AG04450 (cell line): ENCODE results near the gene TIMP1. TPM values are rescaled to one million over a fixed set of nuclear protein-coding genes. Genes with fewer than 3 reads are reported as not detected.
A peak's percentile ranks its signal among the peaks of the same experiment; 100 is the strongest.

Experiments used
- CTCF ChIA-PET: fragments of 300-600, 350-600 bp; formaldehyde crosslinking; extraction: SDS; loops from one replicate; lab custom pipeline; 2022; ENCODE audit warnings: antibody characterized with exemption, inconsistent platforms; lab: Charles Lee
- POLR2A ChIA-PET: fragments of 350-600 bp; formaldehyde crosslinking; extraction: SDS; loops from one replicate; lab custom pipeline; 2021; ENCODE audit warnings: antibody characterized with exemption, inconsistent platforms; lab: Yijun Ruan, JAX
- DNase-seq: peaks from one replicate; pipeline ENCODE4 v3.0.0-alpha.2; 2011; ENCODE audit warnings: low read depth, low spot score
- H3K27ac ChIP-seq: one replicate; pipeline ENCODE4 v1.5.1; 2012; ENCODE audit warnings: low read depth, low read length, control low read depth
- H3K27me3 ChIP-seq: one replicate; pipeline ENCODE4 v1.6.0; 2012; ENCODE audit warnings: low read length; ENCODE audit not compliant: control insufficient read depth, insufficient read depth
- H3K4me3 ChIP-seq: 2 replicates; pipeline ENCODE4 v1.5.1; 2011; ENCODE audit warnings: mild to moderate bottlenecking, low read depth, low read length, control low read depth
- H3K9me3 ChIP-seq: 2 replicates; pipeline ENCODE4 v1.5.1; 2012; ENCODE audit warnings: low read length; ENCODE audit not compliant: control insufficient read depth, insufficient read depth
- polyA plus RNA-seq: library from polyadenylated mRNA; depleted of rRNA; stranded (reverse); fragments of >200 nt; gene quantifications from 2 replicates; pipeline ENCODE4 v1.2.3, GENCODE V29; 2011
- TF ChIP-seq, protein P1 (sequence below): IDR thresholded peaks from 2 replicates; pipeline ENCODE4 v1.5.1; 2011; ENCODE audit warnings: low read depth, low read length, control low read depth, inconsistent platforms

The TIMP1 gene
- polyA plus RNA-seq, 1 experiment = 1,256 TPM

DNA sequence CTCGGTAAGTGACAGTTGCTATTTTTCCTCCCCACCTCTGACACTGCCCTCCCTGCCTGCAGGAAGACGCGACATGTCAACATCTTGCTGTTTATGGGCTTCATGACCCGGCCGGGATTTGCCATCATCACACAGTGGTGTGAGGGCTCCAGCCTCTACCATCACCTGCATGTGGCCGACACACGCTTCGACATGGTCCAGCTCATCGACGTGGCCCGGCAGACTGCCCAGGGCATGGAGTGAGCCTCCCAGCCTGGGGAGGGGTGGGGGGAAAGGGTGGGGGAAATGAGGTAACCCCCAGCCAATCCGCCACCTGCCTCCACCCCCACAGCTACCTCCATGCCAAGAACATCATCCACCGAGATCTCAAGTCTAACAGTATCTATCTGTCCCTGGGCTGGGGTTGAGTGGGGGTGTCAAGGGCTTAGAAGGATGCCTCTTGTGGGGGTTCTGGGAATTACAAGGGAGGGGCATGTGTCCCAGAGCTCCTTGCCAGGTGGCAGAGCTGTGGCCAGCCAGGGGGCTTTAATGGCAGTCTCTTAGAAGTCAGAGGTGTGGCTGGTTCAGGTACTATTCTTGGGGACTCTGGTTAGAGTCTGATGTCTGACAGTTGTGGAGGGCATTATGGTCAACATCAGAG is 13.5 kb upstream of the TIMP1 start:
- no peak for DNase-seq
- POLR2A ChIA-PET = no interaction called here
- CTCF ChIA-PET = no interaction called here
- Histone ChIP-seq H3K9me3 (no peaks in the 10 kb centered on the region), H3K27me3 (no peaks in the 10 kb centered on the region), H3K27ac (no peak overlapping the region), H3K4me3 (no peak overlapping the region)
- TF ChIP-seq, protein P1, sequence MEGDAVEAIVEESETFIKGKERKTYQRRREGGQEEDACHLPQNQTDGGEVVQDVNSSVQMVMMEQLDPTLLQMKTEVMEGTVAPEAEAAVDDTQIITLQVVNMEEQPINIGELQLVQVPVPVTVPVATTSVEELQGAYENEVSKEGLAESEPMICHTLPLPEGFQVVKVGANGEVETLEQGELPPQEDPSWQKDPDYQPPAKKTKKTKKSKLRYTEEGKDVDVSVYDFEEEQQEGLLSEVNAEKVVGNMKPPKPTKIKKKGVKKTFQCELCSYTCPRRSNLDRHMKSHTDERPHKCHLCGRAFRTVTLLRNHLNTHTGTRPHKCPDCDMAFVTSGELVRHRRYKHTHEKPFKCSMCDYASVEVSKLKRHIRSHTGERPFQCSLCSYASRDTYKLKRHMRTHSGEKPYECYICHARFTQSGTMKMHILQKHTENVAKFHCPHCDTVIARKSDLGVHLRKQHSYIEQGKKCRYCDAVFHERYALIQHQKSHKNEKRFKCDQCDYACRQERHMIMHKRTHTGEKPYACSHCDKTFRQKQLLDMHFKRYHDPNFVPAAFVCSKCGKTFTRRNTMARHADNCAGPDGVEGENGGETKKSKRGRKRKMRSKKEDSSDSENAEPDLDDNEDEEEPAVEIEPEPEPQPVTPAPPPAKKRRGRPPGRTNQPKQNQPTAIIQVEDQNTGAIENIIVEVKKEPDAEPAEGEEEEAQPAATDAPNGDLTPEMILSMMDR = peak; percentile 32

DNA sequence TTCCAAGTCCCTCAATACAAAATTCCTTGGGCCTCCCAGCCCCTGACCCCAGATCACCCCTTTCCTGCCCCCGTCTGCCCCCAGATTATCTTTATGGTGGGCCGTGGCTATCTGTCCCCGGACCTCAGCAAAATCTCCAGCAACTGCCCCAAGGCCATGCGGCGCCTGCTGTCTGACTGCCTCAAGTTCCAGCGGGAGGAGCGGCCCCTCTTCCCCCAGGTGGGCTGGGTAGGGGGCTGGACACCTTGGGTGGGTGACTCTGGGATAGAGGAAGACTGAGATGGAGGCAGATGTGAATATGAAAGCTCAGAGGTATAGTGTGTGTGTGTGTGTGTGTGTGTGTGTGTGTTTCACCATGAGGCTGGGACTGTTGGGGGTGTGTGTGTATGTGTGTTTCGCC is 11.4 kb upstream of the TIMP1 start:
- CTCF ChIA-PET = no interaction called here

DNA sequence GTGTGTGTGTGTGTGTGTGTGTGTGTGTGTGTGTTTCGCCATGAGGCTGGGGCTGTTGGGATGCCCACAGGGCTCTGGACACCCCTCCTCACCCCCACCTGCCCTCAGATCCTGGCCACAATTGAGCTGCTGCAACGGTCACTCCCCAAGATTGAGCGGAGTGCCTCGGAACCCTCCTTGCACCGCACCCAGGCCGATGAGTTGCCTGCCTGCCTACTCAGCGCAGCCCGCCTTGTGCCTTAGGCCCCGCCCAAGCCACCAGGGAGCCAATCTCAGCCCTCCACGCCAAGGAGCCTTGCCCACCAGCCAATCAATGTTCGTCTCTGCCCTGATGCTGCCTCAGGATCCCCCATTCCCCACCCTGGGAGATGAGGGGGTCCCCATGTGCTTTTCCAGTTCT is 11.0 kb upstream of the TIMP1 start:
- Histone ChIP-seq H3K4me3 (no peak overlapping the region), H3K27ac (no peak overlapping the region), H3K9me3 (no peaks in the 10 kb centered on the region), H3K27me3 (no peaks in the 10 kb centered on the region)
- POLR2A ChIA-PET = no interaction called here
- no peak for DNase-seq
- CTCF ChIA-PET = no interaction called here
- TF ChIP-seq, protein P1 = no peak

More for the DNA sequence above, 11.4 kb upstream of the TIMP1 start:
- POLR2A ChIA-PET = no interaction called here
- H3K27me3 ChIP-seq = no peaks in the 10 kb centered on the region
- no peak for DNase-seq
- no peaks in the 10 kb centered on the region for H3K9me3 ChIP-seq
- TF ChIP-seq, protein P1 = no peak
- H3K27ac ChIP-seq = no peak overlapping the region
- no peak overlapping the region for H3K4me3 ChIP-seq

DNA sequence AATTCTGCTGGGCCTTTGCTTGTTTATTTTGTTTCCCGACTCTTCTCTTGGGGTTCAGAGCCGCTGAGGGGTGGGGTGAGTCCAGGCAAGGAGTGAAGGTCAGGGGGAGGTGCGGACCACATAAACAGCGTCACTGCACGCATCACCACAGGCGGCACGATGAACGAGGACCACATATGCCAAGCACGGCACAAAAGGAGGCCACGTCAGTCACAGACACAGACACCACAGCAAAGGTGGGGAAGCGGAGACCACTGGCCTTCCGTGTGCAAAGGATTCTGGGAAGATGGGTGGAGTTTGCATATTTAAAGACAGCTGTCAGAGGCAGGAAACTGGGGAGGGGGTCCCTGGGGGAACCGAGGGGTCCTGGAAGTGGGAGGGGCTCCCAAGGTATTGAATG is 10.3 kb upstream of the TIMP1 start:
- Histone ChIP-seq H3K9me3 (no peaks in the 10 kb centered on the region), H3K27me3 (no peaks in the 10 kb centered on the region), H3K27ac (no peak overlapping the region), H3K4me3 (no peak overlapping the region)
- CTCF ChIA-PET = no interaction called here
- POLR2A ChIA-PET = no interaction called here
- TF ChIP-seq, protein P1 = no peak
- DNase-seq = no peak

DNA sequence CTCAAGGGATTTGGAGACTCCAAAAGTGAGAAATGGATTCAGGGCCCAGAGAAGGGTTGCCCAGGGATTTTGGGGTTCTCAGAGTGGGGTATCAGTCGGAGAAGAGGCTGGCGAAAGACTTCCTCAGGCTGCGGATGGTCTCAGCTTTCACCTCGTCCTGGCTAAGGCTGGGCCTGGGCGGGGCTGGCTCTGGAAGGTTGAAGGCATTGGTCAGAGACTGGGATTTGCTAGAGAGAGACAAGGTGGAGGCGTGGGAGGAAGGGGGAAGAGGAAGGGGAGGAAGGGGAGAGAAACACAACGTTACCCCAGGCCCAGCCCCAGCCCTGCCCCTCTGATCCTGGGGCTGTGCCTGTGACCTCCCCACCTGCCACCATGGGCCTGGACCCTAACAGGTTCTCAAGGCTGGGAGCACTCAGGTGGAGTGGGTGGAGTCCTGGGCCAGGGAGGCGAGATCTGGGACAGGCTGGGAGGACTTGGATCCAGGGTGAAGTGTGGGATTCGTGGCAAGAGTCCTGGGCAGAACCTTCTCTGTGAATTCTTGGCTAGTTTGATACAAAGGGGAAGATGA is 9.4 kb upstream of the TIMP1 start:
- DNase-seq = no peak
- no peaks in the 10 kb centered on the region for H3K27me3 ChIP-seq
- TF ChIP-seq, protein P1 = no peak
- H3K9me3 ChIP-seq = no peaks in the 10 kb centered on the region
- peak overlapping the region; percentile 57 for H3K27ac ChIP-seq
- CTCF ChIA-PET = no interaction called here
- H3K4me3 ChIP-seq = no peak overlapping the region
- POLR2A ChIA-PET = no interaction called here
